H9 (cell line): Measurements from ENCODE around the gene ARID1B. TPM values are rescaled to one million over a fixed set of nuclear protein-coding genes. Genes with fewer than 3 reads are reported as not detected.

Experiments
- DNase-seq: peaks from one replicate; pipeline ENCODE4 v3.0.0-alpha.2; 2017
- H2AFZ ChIP-seq: one replicate; pipeline ENCODE4 v1.6.1; 2013; ENCODE audit warnings: mild to moderate bottlenecking, low read length, control low read depth, moderate library complexity
- H2AK5ac ChIP-seq: 2 replicates; pipeline ENCODE4 v1.6.1; 2013; ENCODE audit warnings: low read length, control low read depth, mixed read lengths; ENCODE audit not compliant: insufficient read length
- H2BK120ac ChIP-seq: one replicate; pipeline ENCODE4 v1.6.1; 2013; ENCODE audit warnings: low read depth, mild to moderate bottlenecking, low read length, control low read depth, inconsistent platforms; ENCODE audit not compliant: poor library complexity, severe bottlenecking
- H2BK12ac ChIP-seq: 2 replicates; pipeline ENCODE4 v1.6.1; 2013; ENCODE audit warnings: low read length, control low read depth, mixed read lengths, low read depth; ENCODE audit not compliant: insufficient read length
- H2BK15ac ChIP-seq: 2 replicates; pipeline ENCODE4 v1.6.1; 2013; ENCODE audit warnings: low read depth, low read length, control low read depth
- H2BK20ac ChIP-seq: one replicate; pipeline ENCODE4 v1.6.1; 2013; ENCODE audit warnings: low read depth, mild to moderate bottlenecking, low read length, control low read depth, inconsistent platforms; ENCODE audit not compliant: poor library complexity, severe bottlenecking
- H2BK5ac ChIP-seq: 2 replicates; pipeline ENCODE4 v1.6.1; 2013; ENCODE audit warnings: low read length, control low read depth, mixed read lengths; ENCODE audit not compliant: insufficient read length
- H3K14ac ChIP-seq: 2 replicates; pipeline ENCODE4 v1.6.1; 2013; ENCODE audit warnings: low read length, control low read depth; ENCODE audit not compliant: insufficient read depth
- H3K18ac ChIP-seq: 2 replicates; pipeline ENCODE4 v1.6.1; 2013; ENCODE audit warnings: low read depth, mild to moderate bottlenecking, mixed read lengths, low read length, control low read depth; ENCODE audit not compliant: insufficient read length
- H3K23ac ChIP-seq: 2 replicates; pipeline ENCODE4 v1.6.1; 2013; ENCODE audit warnings: low read length, control low read depth, mixed read lengths, low read depth; ENCODE audit not compliant: insufficient read length
- H3K23me2 ChIP-seq: 2 replicates; pipeline ENCODE4 v1.6.1; 2013; ENCODE audit warnings: low read depth, mild to moderate bottlenecking, mixed read lengths, low read length, control low read depth; ENCODE audit not compliant: insufficient read length, poor library complexity, severe bottlenecking
- H3K27ac ChIP-seq: 2 replicates; pipeline ENCODE4 v1.5.1; 2013; ENCODE audit warnings: low read length, control low read depth, mixed read lengths, low read depth; ENCODE audit not compliant: insufficient read length
- H3K27me3 ChIP-seq: 2 replicates; pipeline ENCODE4 v1.6.1; 2013; ENCODE audit warnings: low read length, control low read depth, inconsistent platforms; ENCODE audit not compliant: insufficient read depth
- H3K4ac ChIP-seq: 2 replicates; pipeline ENCODE4 v1.6.1; 2013; ENCODE audit warnings: low read depth, mild to moderate bottlenecking, control low read depth, inconsistent platforms, low read length, moderate library complexity
- H3K4me1 ChIP-seq: 2 replicates; pipeline ENCODE4 v1.6.1; 2013; ENCODE audit warnings: low read length, control low read depth, inconsistent platforms; ENCODE audit not compliant: insufficient read depth
- H3K4me2 ChIP-seq: 2 replicates; pipeline ENCODE4 v1.6.1; 2013; ENCODE audit warnings: low read length, control low read depth, mixed read lengths; ENCODE audit not compliant: insufficient read length, insufficient read depth
- H3K56ac ChIP-seq: 2 replicates; pipeline ENCODE4 v1.6.1; 2013; ENCODE audit warnings: low read depth, mild to moderate bottlenecking, mixed read lengths, low read length, control low read depth; ENCODE audit not compliant: insufficient read length
- H3K79me1 ChIP-seq: 2 replicates; pipeline ENCODE4 v1.6.1; 2013; ENCODE audit warnings: low read depth, mild to moderate bottlenecking, moderate library complexity, low read length, control low read depth, inconsistent platforms; ENCODE audit not compliant: insufficient read depth, poor library complexity, severe bottlenecking
- H3K79me2 ChIP-seq: 2 replicates; pipeline ENCODE4 v1.6.1; 2013; ENCODE audit warnings: low read length, control low read depth, inconsistent platforms; ENCODE audit not compliant: insufficient read depth
- H3K9ac ChIP-seq: 2 replicates; pipeline ENCODE4 v1.6.1; 2013; ENCODE audit warnings: low read length, control low read depth, mixed read lengths; ENCODE audit not compliant: insufficient read length; ENCODE audit errors: extremely low read depth
- H3K9me3 ChIP-seq: one replicate; pipeline ENCODE4 v1.6.1; 2013; ENCODE audit warnings: low read depth, low read length, inconsistent platforms; ENCODE audit not compliant: control insufficient read depth
- H3T11ph ChIP-seq: one replicate; pipeline ENCODE4 v1.6.1; 2013; ENCODE audit warnings: mild to moderate bottlenecking, low read length, control low read depth, inconsistent platforms
- H4K20me1 ChIP-seq: one replicate; pipeline ENCODE4 v1.6.1; 2013; ENCODE audit not compliant: control insufficient read depth, insufficient read length, insufficient read depth
- H4K5ac ChIP-seq: 2 replicates; pipeline ENCODE4 v1.6.1; 2013; ENCODE audit warnings: low read depth, mild to moderate bottlenecking, mixed read lengths, low read length, control low read depth; ENCODE audit not compliant: insufficient read length
- H4K8ac ChIP-seq: replicated peaks from 2 replicates; pipeline ENCODE4 v1.6.1; 2013; ENCODE audit warnings: low read length, control low read depth, mixed read lengths, low read depth; ENCODE audit not compliant: insufficient read length
- H4K91ac ChIP-seq: 2 replicates; pipeline ENCODE4 v1.6.1; 2013; ENCODE audit warnings: low read depth, mild to moderate bottlenecking, moderate library complexity, mixed read lengths, low read length, control low read depth; ENCODE audit not compliant: insufficient read length
- H3K27ac Mint-ChIP-seq, 3 experiments: 2 replicates in 2 of 3; 3 replicates in 1 of 3; pipeline ENCODE4 v1.8.0; 2020 to 2021; ENCODE audit warnings: mixed read lengths in 3 of 3, mild to moderate bottlenecking in 1 of 3, moderate library complexity in 1 of 3
- H3K27me3 Mint-ChIP-seq: 2 replicates; pipeline ENCODE4 v1.8.0; 2021; ENCODE audit warnings: low read depth, mild to moderate bottlenecking, moderate library complexity, mixed read lengths
- H3K36me3 Mint-ChIP-seq, 3 experiments: 2 replicates in 2 of 3; 3 replicates in 1 of 3; pipeline ENCODE4 v1.8.0; 2020 to 2021; ENCODE audit warnings: low read depth in 3 of 3, mixed read lengths in 3 of 3; ENCODE audit not compliant: insufficient read depth in 1 of 3
- H3K4me1 Mint-ChIP-seq, 2 experiments: 2 replicates each; pipeline ENCODE4 v1.8.0; 2020; ENCODE audit warnings: mixed read lengths in 2 of 2
- H3K4me3 Mint-ChIP-seq, 2 experiments: 2 replicates in 1 of 2; 3 replicates in 1 of 2; pipeline ENCODE4 v1.8.0; 2020 to 2021; ENCODE audit warnings: mild to moderate bottlenecking in 2 of 2, mixed read lengths in 2 of 2, moderate library complexity in 1 of 2
- H3K9me3 Mint-ChIP-seq, 2 experiments: 2 replicates in 1 of 2; 3 replicates in 1 of 2; pipeline ENCODE4 v1.8.0; 2020; ENCODE audit warnings: mild to moderate bottlenecking in 2 of 2, mixed read lengths in 2 of 2, moderate library complexity in 1 of 2
- WGBS: extraction: QIAGEN DNeasy Blood & Tissue Kit; methylation state at CpG from one replicate; pipeline ENCODE4 v1.1.7; 2013; ENCODE audit warnings: missing lambda C conversion rate, low lambda C conversion rate, mixed read lengths; ENCODE audit not compliant: insufficient read length; ENCODE audit errors: extremely low coverage; 5-methylcytosine and 5-hydroxymethylcytosine counted together
- total RNA-seq: library from RNA; stranded (reverse); gene quantifications from 2 replicates; pipeline ENCODE4 v1.2.1, GENCODE V29; 2021
- TF ChIP-seq, protein P1 (sequence below): fragments of 200-600 bp; sonication (generic); conservative IDR thresholded peaks from 3 replicates; pipeline ENCODE4 v1.8.0; 2021; ENCODE audit warnings: antibody characterized with exemption, mild to moderate bottlenecking

ARID1B gene
- total RNA-seq, 1 experiment from 2014 or later: 88.2 TPM

- Histone ChIP-seq H3K4me2 (no peak overlapping the region), H2BK120ac (no peak overlapping the region), H3T11ph (no peak overlapping the region)
Measured at GRCh38 chr6:157244780-157245179, 467.6 kb downstream of the ARID1B start.

More at GRCh38 chr6:157244780-157245179, 467.6 kb downstream of the ARID1B start:
- WGBS: no CpG with 5 or more reads among the region's 4 CpGs
- no peak overlapping the region for H4K5ac ChIP-seq
- no peak overlapping the region for H2BK12ac ChIP-seq
- no peaks in the 10 kb centered on the region for H3K23me2 ChIP-seq
- peaks cover 7 to 19% of the 10 kb centered on the region in 2 experiments for H3K4me1 Mint-ChIP-seq
- no peak overlapping the region for H3K9ac ChIP-seq
- H3K27ac ChIP-seq: no peak overlapping the region
- no peak overlapping the region for H2BK15ac ChIP-seq
- no peak overlapping the region for H4K8ac ChIP-seq
- no peak overlapping the region for H3K4ac ChIP-seq
- no peak overlapping the region for H3K23ac ChIP-seq
- H3K18ac ChIP-seq: no peak overlapping the region
- no peaks in the 10 kb centered on the region for H3K79me2 ChIP-seq
- no peak overlapping the region for H2AFZ ChIP-seq
- no peaks in the 10 kb centered on the region for H3K27me3 ChIP-seq
- H3K4me3 Mint-ChIP-seq: no peak overlapping the region
- no peaks in the 10 kb centered on the region for H3K79me1 ChIP-seq
- H2AK5ac ChIP-seq: no peak overlapping the region
- H4K91ac ChIP-seq: no peak overlapping the region
- TF ChIP-seq, protein P1, sequence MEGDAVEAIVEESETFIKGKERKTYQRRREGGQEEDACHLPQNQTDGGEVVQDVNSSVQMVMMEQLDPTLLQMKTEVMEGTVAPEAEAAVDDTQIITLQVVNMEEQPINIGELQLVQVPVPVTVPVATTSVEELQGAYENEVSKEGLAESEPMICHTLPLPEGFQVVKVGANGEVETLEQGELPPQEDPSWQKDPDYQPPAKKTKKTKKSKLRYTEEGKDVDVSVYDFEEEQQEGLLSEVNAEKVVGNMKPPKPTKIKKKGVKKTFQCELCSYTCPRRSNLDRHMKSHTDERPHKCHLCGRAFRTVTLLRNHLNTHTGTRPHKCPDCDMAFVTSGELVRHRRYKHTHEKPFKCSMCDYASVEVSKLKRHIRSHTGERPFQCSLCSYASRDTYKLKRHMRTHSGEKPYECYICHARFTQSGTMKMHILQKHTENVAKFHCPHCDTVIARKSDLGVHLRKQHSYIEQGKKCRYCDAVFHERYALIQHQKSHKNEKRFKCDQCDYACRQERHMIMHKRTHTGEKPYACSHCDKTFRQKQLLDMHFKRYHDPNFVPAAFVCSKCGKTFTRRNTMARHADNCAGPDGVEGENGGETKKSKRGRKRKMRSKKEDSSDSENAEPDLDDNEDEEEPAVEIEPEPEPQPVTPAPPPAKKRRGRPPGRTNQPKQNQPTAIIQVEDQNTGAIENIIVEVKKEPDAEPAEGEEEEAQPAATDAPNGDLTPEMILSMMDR: no peak
- H3K9me3 Mint-ChIP-seq: peaks cover 8 to 9% of the 10 kb centered on the region in 2 experiments; a peak in 4 of 5 replicates
- DNase-seq: no peak
- peaks cover 0 to 8% (median 0%) of the 10 kb centered on the region in 3 experiments; a peak in 2 of 7 replicates for H3K36me3 Mint-ChIP-seq
- H3K4me1 ChIP-seq: no peaks in the 10 kb centered on the region; the same call in 1 of the 2 replicates
- H2BK5ac ChIP-seq: no peak overlapping the region
- H3K27ac Mint-ChIP-seq: no peak overlapping the region
- H3K9me3 ChIP-seq: no peaks in the 10 kb centered on the region
- H3K27me3 Mint-ChIP-seq: peaks cover 8% of the 10 kb centered on the region
- no peaks in the 10 kb centered on the region for H4K20me1 ChIP-seq
- H2BK20ac ChIP-seq: no peak overlapping the region
- H3K56ac ChIP-seq: no peak overlapping the region
- H3K14ac ChIP-seq: no peak overlapping the region
